CMK (cell line): ENCODE results near the gene CPLANE1.
"Not testable (repeated sequence)": the region's sequence is repeated elsewhere in the genome, so short reads cannot be mapped to it uniquely, and the experiment has no call there.

Experiments used
- DNase-seq: peaks from one replicate; pipeline ENCODE4 v3.0.0-alpha.2; 2010; ENCODE audit warnings: low read depth

CPLANE1 gene

GRCh38 chr5:37208883-37209797, 40.0 kb downstream of the CPLANE1 start:
- no peak for DNase-seq

- DNase-seq, result no peak
These were observed 41.4 kb downstream of the CPLANE1 start for GRCh38 chr5:37207802-37208201.

- DNase-seq, result no peak
These were observed 42.4 kb downstream of the CPLANE1 start for GRCh38 chr5:37206736-37207135.

GRCh38 chr5:37198842-37199241, 50.3 kb downstream of the CPLANE1 start:
- no peak for DNase-seq

- no peak for DNase-seq
These were observed 51.1 kb downstream of the CPLANE1 start for GRCh38 chr5:37198061-37198460.

GRCh38 chr5:37197340-37198050, 51.7 kb downstream of the CPLANE1 start:
- no peak for DNase-seq

GRCh38 chr5:37190592-37190991, 58.6 kb downstream of the CPLANE1 start:
- DNase-seq, result no peak

- no peak for DNase-seq
These were observed 59.8 kb downstream of the CPLANE1 start for GRCh38 chr5:37189355-37189754.

- no peak for DNase-seq
These were observed 61.7 kb downstream of the CPLANE1 start for GRCh38 chr5:37187465-37187977.

GRCh38 chr5:37184748-37185364, 64.3 kb downstream of the CPLANE1 start:
- no peak for DNase-seq

- DNase-seq, result no peak
These were observed 66.5 kb downstream of the CPLANE1 start for GRCh38 chr5:37182667-37183066.

- DNase-seq, result no peak
These were observed 74.2 kb downstream of the CPLANE1 start for GRCh38 chr5:37174928-37175327.

GRCh38 chr5:37172957-37173356, 76.2 kb downstream of the CPLANE1 start:
- no peak for DNase-seq

GRCh38 chr5:37170856-37171255, 78.3 kb downstream of the CPLANE1 start:
- no peak for DNase-seq

- DNase-seq, result no peak
These were observed 83.0 kb downstream of the CPLANE1 start for GRCh38 chr5:37166197-37166596.

GRCh38 chr5:37165761-37166160, 83.4 kb downstream of the CPLANE1 start:
- DNase-seq, result no peak

GRCh38 chr5:37153661-37154060, 95.5 kb downstream of the CPLANE1 start:
- DNase-seq, result no peak

GRCh38 chr5:37146896-37147295, 102.3 kb downstream of the CPLANE1 start:
- DNase-seq, result no peak

GRCh38 chr5:37136694-37137093, 112.5 kb downstream of the CPLANE1 start:
- no peak for DNase-seq

GRCh38 chr5:37135312-37135711, 113.9 kb downstream of the CPLANE1 start:
- not testable (repeated sequence) for DNase-seq

GRCh38 chr5:37133939-37134338, 115.2 kb downstream of the CPLANE1 start:
- no peak for DNase-seq

GRCh38 chr5:37132646-37133045, 116.5 kb downstream of the CPLANE1 start:
- no peak for DNase-seq

GRCh38 chr5:37121465-37121864, 127.7 kb downstream of the CPLANE1 start:
- DNase-seq, result no peak
